Fibroblast of villous mesenchyme (primary cell): ENCODE data around the gene NOX3. TPM values are rescaled to one million over a fixed set of nuclear protein-coding genes. Genes with fewer than 3 reads are reported as not detected.

Experiments
- DNase-seq: peaks from one replicate; pipeline ENCODE4 v3.0.0-alpha.2; 2010; ENCODE audit warnings: low read depth
- H3K4me3 ChIP-seq: 2 replicates; pipeline ENCODE4 v1.5.1; 2011; ENCODE audit warnings: low read depth, mild to moderate bottlenecking, low read length
- CTCF ChIP-seq: IDR thresholded peaks from 2 replicates; pipeline ENCODE4 v1.5.1; 2012; ENCODE audit warnings: low read depth, mild to moderate bottlenecking, low read length; ENCODE audit not compliant: insufficient read depth
- total RNA-seq: library from RNA; depleted of rRNA; stranded (reverse); fragments of >200 nt; gene quantifications from 2 replicates; pipeline ENCODE4 v1.2.3, GENCODE V29; 2012

NOX3 gene
- total RNA-seq, 1 donor = not detected

- no peak for TF ChIP-seq CTCF
- no peak for DNase-seq
- H3K4me3 ChIP-seq = no peak overlapping the region
Measured at GRCh38 chr6:155442562-155442961, 13.1 kb downstream of the NOX3 start.

DNA sequence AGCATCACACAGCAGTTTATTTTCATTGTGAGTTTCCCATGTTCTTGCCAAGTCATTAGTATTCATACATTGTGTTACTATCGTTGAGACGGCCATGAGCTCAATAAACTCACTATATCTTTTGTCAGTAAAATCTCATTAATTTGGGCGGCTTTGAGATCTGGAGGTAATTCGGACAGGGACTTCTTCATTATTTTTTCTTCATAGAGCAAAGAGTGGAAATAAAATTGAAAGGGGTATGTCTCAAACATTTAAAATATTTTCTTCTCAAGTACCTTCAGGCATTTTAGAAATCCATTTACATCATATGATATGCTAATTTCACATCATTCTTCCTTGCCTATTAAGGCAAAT lies 14.6 kb downstream of the NOX3 start:
- DNase-seq = no peak
- TF ChIP-seq CTCF = no peak
- H3K4me3 ChIP-seq = no peak overlapping the region

DNA sequence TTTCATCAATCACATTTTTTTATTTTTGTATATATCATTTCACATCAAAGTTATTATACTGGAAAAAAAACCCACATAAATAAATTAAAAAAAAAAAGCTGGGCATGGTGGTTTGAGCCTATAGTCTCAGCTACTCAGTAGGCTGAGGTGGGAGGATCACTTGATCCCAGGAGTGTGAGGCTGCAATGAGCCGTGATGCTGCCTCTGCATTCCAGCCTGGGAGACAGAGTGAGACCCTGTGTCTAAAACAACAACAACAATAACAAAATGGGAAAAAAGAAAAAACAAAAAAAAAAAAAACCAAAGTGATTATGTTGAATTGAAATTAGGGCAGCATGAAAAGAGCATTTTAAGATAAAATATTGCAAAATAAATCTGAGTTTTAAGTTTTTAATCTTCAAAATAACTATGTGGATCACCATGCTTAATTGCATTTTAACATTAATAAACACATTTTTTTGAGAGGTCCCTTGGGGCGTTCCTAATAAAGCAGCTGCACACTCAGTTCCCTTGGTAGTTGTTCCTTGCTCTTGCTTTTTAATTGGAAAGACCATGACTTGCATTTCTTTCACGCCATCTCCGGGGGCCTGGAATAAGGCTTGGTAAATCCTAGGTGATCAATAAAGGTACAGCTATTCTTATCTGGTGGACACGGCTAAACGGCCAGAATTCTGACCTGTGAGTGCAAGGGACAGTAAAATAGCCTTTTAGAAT lies 15.1 kb downstream of the NOX3 start:
- TF ChIP-seq CTCF = no peak
- no peak overlapping the region for H3K4me3 ChIP-seq
- DNase-seq = no peak

DNA sequence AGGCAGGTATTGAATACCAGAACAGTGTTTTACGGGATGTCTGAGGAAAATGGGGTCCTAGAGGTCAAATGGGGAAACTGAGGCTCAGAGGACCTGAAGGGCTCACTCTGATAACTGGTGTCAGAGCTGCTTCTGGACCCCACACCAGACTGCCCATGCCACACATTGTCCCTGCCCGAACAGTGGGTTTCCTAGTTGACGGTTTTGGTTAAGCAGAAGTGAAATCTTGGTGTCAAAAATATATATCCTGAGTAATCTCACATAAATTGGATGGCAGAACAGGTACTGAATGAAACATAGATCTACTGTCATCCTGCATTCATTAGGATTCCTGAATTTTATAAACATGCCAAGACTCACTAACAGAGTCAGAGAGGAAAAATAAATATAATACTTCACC lies 16.3 kb downstream of the NOX3 start:
- TF ChIP-seq CTCF = no peak
- DNase-seq = no peak
- H3K4me3 ChIP-seq = no peak overlapping the region

GRCh38 chr6:155436981-155437749 lies 18.5 kb downstream of the NOX3 start:
- no peak for TF ChIP-seq CTCF
- H3K4me3 ChIP-seq = no peak overlapping the region
- no peak for DNase-seq

GRCh38 chr6:155434829-155435423 lies 20.7 kb downstream of the NOX3 start:
- no peak for DNase-seq
- no peak for TF ChIP-seq CTCF
- H3K4me3 ChIP-seq = no peak overlapping the region
